Mesendoderm (in vitro differentiated cells): Measurements from ENCODE around the gene PPP3R1.
A peak's percentile ranks its signal among the peaks of the same experiment; 100 is the strongest.

Source experiments
- DNase-seq: peaks from one replicate; pipeline ENCODE4 v3.0.0; 2013
- H2AK5ac ChIP-seq: 2 replicates; pipeline ENCODE4 v1.6.1; 2013; ENCODE audit warnings: low read length, inconsistent platforms
- H2BK120ac ChIP-seq: 2 replicates; pipeline ENCODE4 v1.6.1; 2013; ENCODE audit warnings: low read depth, mild to moderate bottlenecking, low read length, moderate library complexity, mixed read lengths
- H2BK15ac ChIP-seq: replicated peaks from 2 replicates; pipeline ENCODE4 v1.6.1; 2013; ENCODE audit warnings: low read depth, mild to moderate bottlenecking, moderate library complexity
- H2BK5ac ChIP-seq: 2 replicates; pipeline ENCODE4 v1.6.1; 2013; ENCODE audit warnings: low read length, inconsistent platforms
- H3K18ac ChIP-seq: 2 replicates; pipeline ENCODE4 v1.6.1; 2013; ENCODE audit warnings: mild to moderate bottlenecking, low read length, mixed read lengths
- H3K23ac ChIP-seq: one replicate; pipeline ENCODE4 v1.6.1; 2013; ENCODE audit warnings: low read length
- H3K27ac ChIP-seq: 2 replicates; pipeline ENCODE4 v1.5.1; 2013; ENCODE audit warnings: low read depth, mild to moderate bottlenecking, inconsistent platforms, low read length, moderate library complexity
- H3K27me3 ChIP-seq: 2 replicates; pipeline ENCODE4 v1.6.1; 2013; ENCODE audit warnings: low read length, control low read depth, mild to moderate bottlenecking, inconsistent platforms; ENCODE audit not compliant: insufficient read depth, poor library complexity
- H3K36me3 ChIP-seq: 2 replicates; pipeline ENCODE4 v1.6.1; 2013; ENCODE audit warnings: low read length, inconsistent platforms; ENCODE audit not compliant: control insufficient read depth, insufficient read depth
- H3K4ac ChIP-seq: one replicate; pipeline ENCODE4 v1.6.1; 2013; ENCODE audit warnings: low read depth, mild to moderate bottlenecking, low read length, moderate library complexity
- H3K4me1 ChIP-seq: 2 replicates; pipeline ENCODE4 v1.6.1; 2013; ENCODE audit warnings: low read depth, low read length, inconsistent platforms; ENCODE audit not compliant: control insufficient read depth
- H3K4me2 ChIP-seq: 2 replicates; pipeline ENCODE4 v1.6.1; 2013; ENCODE audit warnings: low read length
- H3K4me3 ChIP-seq: 2 replicates; pipeline ENCODE4 v1.5.1; 2013; ENCODE audit warnings: mild to moderate bottlenecking, low read length
- H3K56ac ChIP-seq: one replicate; pipeline ENCODE4 v1.6.1; 2013; ENCODE audit warnings: low read length
- H3K79me1 ChIP-seq: 2 replicates; pipeline ENCODE4 v1.6.1; 2013; ENCODE audit warnings: low read length, inconsistent platforms
- H3K79me2 ChIP-seq: 2 replicates; pipeline ENCODE4 v1.6.1; 2013; ENCODE audit warnings: mild to moderate bottlenecking, low read length; ENCODE audit not compliant: control insufficient read depth, insufficient read depth
- H3K9ac ChIP-seq: 2 replicates; pipeline ENCODE4 v1.6.1; 2013; ENCODE audit warnings: low read length, inconsistent platforms
- H4K5ac ChIP-seq: one replicate; pipeline ENCODE4 v1.6.1; 2013; ENCODE audit warnings: low read length
- H4K8ac ChIP-seq: one replicate; pipeline ENCODE4 v1.6.1; 2013; ENCODE audit warnings: low read depth, mild to moderate bottlenecking, control low read depth, low read length, moderate library complexity
- WGBS: extraction: QIAGEN DNeasy Blood & Tissue Kit; methylation state at CpG from one replicate; pipeline ENCODE4 v1.1.7; 2013; ENCODE audit warnings: low lambda C conversion rate, missing lambda C conversion rate; ENCODE audit not compliant: insufficient coverage; ENCODE audit errors: extremely low coverage; 5-methylcytosine and 5-hydroxymethylcytosine counted together

Gene PPP3R1

GRCh38 chr2:68216454-68217310, 35.6 kb downstream of the PPP3R1 start:
- Histone ChIP-seq H3K4ac (no peak overlapping the region), H2BK15ac (no peak overlapping the region), H3K79me2 (peaks cover 52% of the 10 kb centered on the region), H3K79me1 (peaks cover 22% of the 10 kb centered on the region), H3K36me3 (peaks cover 2% of the 10 kb centered on the region), H2BK5ac (no peak overlapping the region), H4K8ac (no peak overlapping the region), H3K27ac (no peak overlapping the region), H3K4me3 (no peak overlapping the region), H2AK5ac (no peak overlapping the region), H3K23ac (no peak overlapping the region), H4K5ac (no peak overlapping the region), H3K18ac (no peak overlapping the region), H2BK120ac (no peak overlapping the region), H3K4me1 (peaks cover 3% of the 10 kb centered on the region), H3K4me2 (no peak overlapping the region), H3K56ac (no peak overlapping the region), H3K9ac (no peak overlapping the region), H3K27me3 (no peaks in the 10 kb centered on the region)
- DNase-seq, result peak; percentile 29
- no CpG with 5 or more reads among the region's 2 CpGs for WGBS

GRCh38 chr2:68214381-68214780, 38.0 kb downstream of the PPP3R1 start:
- Histone ChIP-seq H3K23ac (no peak overlapping the region), H2BK15ac (no peak overlapping the region), H3K27me3 (no peaks in the 10 kb centered on the region), H3K9ac (no peak overlapping the region), H4K5ac (no peak overlapping the region), H3K36me3 (peaks cover 2% of the 10 kb centered on the region), H3K27ac (no peak overlapping the region), H3K4me1 (peaks cover 3% of the 10 kb centered on the region), H3K4ac (no peak overlapping the region), H3K4me2 (no peak overlapping the region), H4K8ac (no peak overlapping the region), H2BK5ac (no peak overlapping the region), H3K56ac (no peak overlapping the region), H3K18ac (no peak overlapping the region), H3K79me1 (peaks cover 23% of the 10 kb centered on the region), H2BK120ac (no peak overlapping the region), H3K79me2 (peaks cover 53% of the 10 kb centered on the region), H2AK5ac (no peak overlapping the region), H3K4me3 (no peak overlapping the region)
- DNase-seq, result no peak
- no CpG with 5 or more reads among the region's 5 CpGs for WGBS

GRCh38 chr2:68206793-68207192, 45.5 kb downstream of the PPP3R1 start:
- no peaks in the 10 kb centered on the region for H3K27me3 ChIP-seq
- H2BK5ac ChIP-seq, result no peak overlapping the region
- H4K5ac ChIP-seq, result no peak overlapping the region
- H3K23ac ChIP-seq, result no peak overlapping the region
- H3K18ac ChIP-seq, result no peak overlapping the region
- H3K79me1 ChIP-seq, result peaks cover 10% of the 10 kb centered on the region
- no peak overlapping the region for H3K27ac ChIP-seq
- H3K36me3 ChIP-seq, result no peaks in the 10 kb centered on the region
- H3K56ac ChIP-seq, result no peak overlapping the region
- H2AK5ac ChIP-seq, result no peak overlapping the region
- no peak overlapping the region for H3K4me3 ChIP-seq
- no peak overlapping the region for H3K4me2 ChIP-seq
- H4K8ac ChIP-seq, result no peak overlapping the region
- no peaks in the 10 kb centered on the region for H3K4me1 ChIP-seq
- no peak overlapping the region for H2BK120ac ChIP-seq
- no peak overlapping the region for H3K4ac ChIP-seq
- no peak overlapping the region for H2BK15ac ChIP-seq
- no peak for DNase-seq
- peaks cover 31% of the 10 kb centered on the region for H3K79me2 ChIP-seq
- no peak overlapping the region for H3K9ac ChIP-seq

- Histone ChIP-seq H3K79me2 (peaks cover 17% of the 10 kb centered on the region), H3K4me1 (no peaks in the 10 kb centered on the region), H3K4ac (no peak overlapping the region), H3K18ac (no peak overlapping the region), H4K5ac (no peak overlapping the region), H3K27ac (no peak overlapping the region), H2BK5ac (no peak overlapping the region), H3K27me3 (no peaks in the 10 kb centered on the region), H2BK120ac (no peak overlapping the region), H2AK5ac (no peak overlapping the region), H3K9ac (no peak overlapping the region), H3K79me1 (peaks cover 5% of the 10 kb centered on the region), H3K36me3 (no peaks in the 10 kb centered on the region), H3K4me3 (no peak overlapping the region), H2BK15ac (no peak overlapping the region), H3K4me2 (no peak overlapping the region), H4K8ac (no peak overlapping the region), H3K23ac (no peak overlapping the region), H3K56ac (no peak overlapping the region)
- no CpG with 5 or more reads among the region's 3 CpGs for WGBS
- DNase-seq, result no peak
These were observed 48.7 kb downstream of the PPP3R1 start for GRCh38 chr2:68203587-68203986.

GRCh38 chr2:68200157-68200787, 52.1 kb downstream of the PPP3R1 start:
- Histone ChIP-seq H3K79me2 (peaks cover 8% of the 10 kb centered on the region), H3K4ac (no peak overlapping the region), H3K27me3 (no peaks in the 10 kb centered on the region), H2BK15ac (no peak overlapping the region), H3K56ac (no peak overlapping the region), H3K9ac (no peak overlapping the region), H4K8ac (no peak overlapping the region), H4K5ac (no peak overlapping the region), H2AK5ac (no peak overlapping the region), H3K4me1 (no peaks in the 10 kb centered on the region), H3K36me3 (no peaks in the 10 kb centered on the region), H3K18ac (no peak overlapping the region), H3K4me3 (no peak overlapping the region), H3K79me1 (peaks cover 3% of the 10 kb centered on the region), H2BK120ac (no peak overlapping the region), H3K27ac (no peak overlapping the region), H3K23ac (no peak overlapping the region), H2BK5ac (no peak overlapping the region), H3K4me2 (no peak overlapping the region)
- no CpG with 5 or more reads among the region's 4 CpGs for WGBS
- DNase-seq, result no peak
